Fibroblast of lung (primary cell): ENCODE data around the gene MMP23B.
"Not testable (repeated sequence)": the region's sequence is repeated elsewhere in the genome, so short reads cannot be mapped to it uniquely, and the experiment has no call there.

ENCODE experiments used
- CTCF ChIP-seq, 2 donors: IDR thresholded peaks in 1 of 2; conservative IDR thresholded peaks in 1 of 2; 1 replicate in 1 of 2; 2 replicates in 1 of 2; pipeline ENCODE4 v1.5.1; 2011 to 2012; ENCODE audit warnings: low read length in 2 of 2, control low read depth in 1 of 2, inconsistent platforms in 1 of 2, low read depth in 1 of 2, mild to moderate bottlenecking in 1 of 2
- EZH2 ChIP-seq: IDR thresholded peaks from 2 replicates; pipeline ENCODE4 v1.5.1; 2012; ENCODE audit warnings: low read length, control low read depth, mild to moderate bottlenecking; ENCODE audit errors: missing control alignments

DNA sequence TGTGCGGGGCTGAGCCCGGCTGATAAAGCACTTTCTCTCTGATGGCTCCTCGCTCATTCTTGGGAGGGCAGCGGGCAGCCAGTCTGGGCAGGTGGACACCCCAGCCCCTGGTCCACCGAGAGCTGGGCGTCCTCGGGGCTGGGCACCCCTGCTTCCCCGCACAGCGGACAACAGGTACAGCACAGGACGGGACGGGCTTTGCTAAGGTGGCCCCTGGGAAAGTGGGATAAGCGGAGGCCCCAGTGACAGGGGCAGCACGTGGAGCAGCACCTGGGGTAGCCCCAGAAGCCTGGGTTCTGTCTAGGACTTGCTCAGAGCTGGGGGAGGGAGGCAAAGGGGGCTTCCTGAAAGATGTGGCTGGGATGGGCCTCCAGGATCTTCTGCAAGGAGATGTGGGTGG is 2.6 kb downstream of the MMP23B start:
- not testable (repeated sequence) for TF ChIP-seq CTCF (conservative IDR thresholded peaks at IDR 0.05 in 1 of 2, IDR thresholded peaks at IDR 0.05 in 1 of 2; ENCODE audit: low read depth in 1 of 2, low read length in 2 of 2); EZH2
